Measurements from ENCODE around the gene KRTAP12-4.
"Not testable (repeated sequence)": the region's sequence is repeated elsewhere in the genome, so short reads cannot be mapped to it uniquely, and the experiment has no call there.

Gene KRTAP12-4

GRCh38 chr21:44657635-44658540, 3.4 kb upstream of the KRTAP12-4 start, which contains the start of gene KRTAP12-3:
KRTAP12-3 (plus strand) TSS chr21:44657932; CDS start chr21:44657980, 48 bp downstream.
- DNase-seq (ENCODE audit: low spot score) = no peak
- FAIRE-seq = no peak

- DNase-seq (ENCODE audit: low spot score) (no peak), FAIRE-seq (no peak)
These were observed 2.4 kb upstream of the KRTAP12-4 start for GRCh38 chr21:44656868-44657267.

GRCh38 chr21:44653656-44654575, 543 bp downstream of the KRTAP12-4 start:
- DNase-seq (ENCODE audit: low spot score) (no peak), FAIRE-seq (no peak)

GRCh38 chr21:44653123-44653522, 1.3 kb downstream of the KRTAP12-4 start:
- FAIRE-seq (no peak), DNase-seq (ENCODE audit: low spot score) (no peak)

- DNase-seq (ENCODE audit: low spot score) (no peak), FAIRE-seq (no peak)
These were observed 3.3 kb downstream of the KRTAP12-4 start for GRCh38 chr21:44650973-44651675.

- DNase-seq (ENCODE audit: low spot score) = no peak
- no peak for FAIRE-seq
These were observed 4.0 kb downstream of the KRTAP12-4 start for GRCh38 chr21:44650265-44650972.

- DNase-seq (ENCODE audit: low spot score) (no peak), FAIRE-seq (peak; percentile 56)
These were observed 4.8 kb downstream of the KRTAP12-4 start for GRCh38 chr21:44649521-44650100.

GRCh38 chr21:44648557-44649311, 5.7 kb downstream of the KRTAP12-4 start:
- no peak for DNase-seq (ENCODE audit: low spot score)
- no peak for FAIRE-seq

- DNase-seq (ENCODE audit: low spot score) (no peak), FAIRE-seq (no peak)
These were observed 7.3 kb downstream of the KRTAP12-4 start for GRCh38 chr21:44647222-44647552.

GRCh38 chr21:44646366-44647221, 7.9 kb downstream of the KRTAP12-4 start, which contains the start of gene KRTAP10-11:
KRTAP10-11 (plus strand) TSS chr21:44646414; CDS start chr21:44646459, 45 bp downstream.
- not testable (repeated sequence) for DNase-seq (ENCODE audit: low spot score)
- FAIRE-seq = peak; percentile 52

GRCh38 chr21:44644878-44645277, 9.6 kb downstream of the KRTAP12-4 start:
- FAIRE-seq (no peak), DNase-seq (ENCODE audit: low spot score) (no peak)

GRCh38 chr21:44643741-44644310, 10.6 kb downstream of the KRTAP12-4 start:
- no peak for FAIRE-seq
- no peak for DNase-seq (ENCODE audit: low spot score)

GRCh38 chr21:44640761-44641160, 13.7 kb downstream of the KRTAP12-4 start:
- DNase-seq (ENCODE audit: low spot score) (no peak), FAIRE-seq (no peak)

GRCh38 chr21:44639331-44639655, 15.2 kb downstream of the KRTAP12-4 start:
- FAIRE-seq = no peak
- DNase-seq (ENCODE audit: low spot score) = no peak

GRCh38 chr21:44638506-44639330, 15.7 kb downstream of the KRTAP12-4 start:
- DNase-seq (ENCODE audit: low spot score) = not testable (repeated sequence)
- peak; percentile 44 for FAIRE-seq

GRCh38 chr21:44637851-44638348, 16.6 kb downstream of the KRTAP12-4 start:
- not testable (repeated sequence) for DNase-seq (ENCODE audit: low spot score)

More at GRCh38 chr21:44637851-44638348, 16.6 kb downstream of the KRTAP12-4 start:
- FAIRE-seq = peak; percentile 52

Data from urothelium cell line (cell line).